Measurements from ENCODE around the gene BRCA1. TPM values are rescaled to one million over a fixed set of nuclear protein-coding genes. Genes with fewer than 3 reads are reported as not detected.

BRCA1 gene
- total RNA-seq, 1 experiment from 2014 or later: 44.1 TPM

- no peak for ATAC-seq
- ChIA-PET CTCF (no interaction called here), POLR2A (no interaction called here), RAD21 (ENCODE audit: low non-redundant PET in 1 of 2, low total read pairs in 2 of 2, uncharacterized antibody in 2 of 2, unreplicated experiment in 2 of 2) (no interaction called here)
- H4K20me1 ChIP-seq (ENCODE audit: insufficient read depth): no peaks in the 10 kb centered on the region
- no peak overlapping the region for H3K4me3 ChIP-seq (replicated peaks in 1 of 2; ENCODE audit: low read depth in 1 of 2, low read length in 2 of 2)
- no peak overlapping the region for H3K27ac ChIP-seq (ENCODE audit: low read depth, low read length)
- H3K4me2 ChIP-seq (ENCODE audit: low read length): no peak overlapping the region
- TF ChIP-seq ELF1 (IDR thresholded peaks at IDR 0.05; ENCODE audit: borderline replicate concordance, low read depth) (no peak), POLR2AphosphoS5 (IDR thresholded peaks at IDR 0.05; ENCODE audit: low read depth, low read length) (no peak), CEBPB (IDR thresholded peaks at IDR 0.05; ENCODE audit: low read depth) (no peak), ZFX (IDR thresholded peaks at IDR 0.05) (no peak), SIN3A (IDR thresholded peaks at IDR 0.05; ENCODE audit: low read depth) (no peak), ATF3 (IDR thresholded peaks at IDR 0.05) (no peak), RAD21 (IDR thresholded peaks at IDR 0.05; ENCODE audit: low read depth) (no peak), ZNF274 (IDR thresholded peaks at IDR 0.05; ENCODE audit: low read depth, low read length) (no peak), TCF7L2 (IDR thresholded peaks at IDR 0.05; ENCODE audit: borderline replicate concordance, extremely low read depth, insufficient read depth, insufficient read length) (no peak), ZBTB33 (IDR thresholded peaks at IDR 0.05; ENCODE audit: extremely low read depth, insufficient replicate concordance, low read length) (no peak), POLR2A (IDR thresholded peaks at IDR 0.05; ENCODE audit: borderline replicate concordance, extremely low read depth, insufficient read depth, insufficient read length) (no peak)
- H3K27me3 ChIP-seq (ENCODE audit: insufficient read depth, low read length): no peaks in the 10 kb centered on the region
- no peaks in the 10 kb centered on the region for H3K4me1 ChIP-seq (ENCODE audit: control insufficient read depth in 1 of 2, insufficient read depth in 2 of 2, low read length in 2 of 2)
- H2AFZ ChIP-seq (ENCODE audit: low read depth, low read length, poor library complexity, severe bottlenecking): no peak overlapping the region
- no peaks in the 10 kb centered on the region for H3K79me2 ChIP-seq (ENCODE audit: insufficient read depth, low read length)
- intact Hi-C loops (cut with micrococcal nuclease): no loop called here
- no peaks in the 10 kb centered on the region for H3K9me2 ChIP-seq (ENCODE audit: insufficient read depth)
- no peaks in the 10 kb centered on the region for H3K9me3 ChIP-seq (ENCODE audit: control insufficient read depth in 1 of 2, insufficient read depth in 1 of 2, low read depth in 1 of 2, low read length in 2 of 2)
- BruUV-seq (replicated peaks): no TSS peak
- H3K9ac ChIP-seq (ENCODE audit: low read length): no peak overlapping the region
- DNase-seq (ENCODE audit: low read depth, low spot score): no peak
- peaks cover 2 to 4% of the 10 kb centered on the region in 2 experiments; a peak in 2 of 4 replicates for H3K36me3 ChIP-seq (ENCODE audit: control insufficient read depth in 1 of 2, insufficient read depth in 2 of 2, low read length in 2 of 2)
These were observed 11.0 kb downstream of the BRCA1 start for GRCh38 chr17:43114151-43114552.
